Omental fat pad (tissue), 4 donors: ENCODE data around the gene AGFG2. TPM values are rescaled to one million over a fixed set of nuclear protein-coding genes. Genes with fewer than 3 reads are reported as not detected.
"Not testable (repeated sequence)": the region's sequence is repeated elsewhere in the genome, so short reads cannot be mapped to it uniquely, and the experiment has no call there.

Experiments
- ATAC-seq: fragments of 150-250 bp; one replicate; pipeline ENCODE4 v1.9.1; 2016; ENCODE audit warnings: mild to moderate bottlenecking, moderate library complexity; ENCODE audit not compliant: low FRiP score
- DNase-seq: peaks from one replicate; pipeline ENCODE4 v3.0.0-alpha.2; 2019; ENCODE audit warnings: low spot score
- CTCF ChIP-seq, 3 donors: fragments of 450-650 bp; IDR thresholded peaks; one replicate each; pipeline ENCODE4 v1.5.1; 2016 to 2017; ENCODE audit warnings: antibody characterized with exemption in 3 of 3, mild to moderate bottlenecking in 3 of 3, moderate library complexity in 2 of 3
- total RNA-seq, 4 donors: library from RNA; depleted of rRNA; stranded (reverse); fragments of >200 nt; gene quantifications; one replicate each; pipeline ENCODE4 v1.1.0, GENCODE V29; 2016

Gene AGFG2
- total RNA-seq, 4 donors from 2014 or later: 10.6 to 45.0 (median 21.3) TPM

- ATAC-seq: no peak
- no peak for TF ChIP-seq CTCF (IDR thresholded peaks at IDR 0.05)
- DNase-seq: no peak
Measured at GRCh38 chr7:100547872-100548271, 8.9 kb downstream of the AGFG2 start.

GRCh38 chr7:100548446-100548845 is 9.4 kb downstream of the AGFG2 start:
- DNase-seq, ATAC-seq: not testable (repeated sequence)

- ATAC-seq: no peak
- TF ChIP-seq CTCF (IDR thresholded peaks at IDR 0.05): no peak
- no peak for DNase-seq
Measured at GRCh38 chr7:100552532-100552931, 13.5 kb downstream of the AGFG2 start.

- no peak for DNase-seq
- no peak for ATAC-seq
- no peak for TF ChIP-seq CTCF (IDR thresholded peaks at IDR 0.05)
Measured at GRCh38 chr7:100553032-100553431, 14.0 kb downstream of the AGFG2 start.

GRCh38 chr7:100555701-100556100 is 16.7 kb downstream of the AGFG2 start:
- TF ChIP-seq CTCF (IDR thresholded peaks at IDR 0.05): no peak
- DNase-seq: no peak
- ATAC-seq: no peak

- DNase-seq (no peak), ATAC-seq (peak; percentile 52)
- no peak for TF ChIP-seq CTCF (IDR thresholded peaks at IDR 0.05)
Measured at GRCh38 chr7:100556541-100556940, 17.5 kb downstream of the AGFG2 start.

GRCh38 chr7:100559127-100559526 is 20.1 kb downstream of the AGFG2 start:
- no peak for ATAC-seq
- no peak for DNase-seq
- no peak for TF ChIP-seq CTCF (IDR thresholded peaks at IDR 0.05)
